Heart left ventricle (tissue), 16 donors: ENCODE measurements around the gene UBE3A. TPM values are rescaled to one million over a fixed set of nuclear protein-coding genes. Genes with fewer than 3 reads are reported as not detected.

Experiments used
- ATAC-seq, 4 donors: fragments of 200-7000 bp; cut with Tn5 transposase; one replicate each; pipeline ENCODE4 v1.9.1; 2020 to 2022; ENCODE audit warnings: moderate library complexity in 4 of 4, mild to moderate bottlenecking in 3 of 4, moderate number of reproducible peaks in 1 of 4
- DNase-seq, 5 donors: peaks; one replicate each; pipeline ENCODE4 v3.0.0-alpha.2; 2020
- H3K27ac ChIP-seq, 12 donors: fragments of 200-600 bp; sonication (generic) in 4 of 12; one replicate each; pipeline versions ENCODE4 v1.5.0 to v1.8.0; 2016 to 2022; ENCODE audit warnings: mild to moderate bottlenecking in 2 of 12
- H3K27me3 ChIP-seq, 9 donors: fragments of 200-600 bp; sonication (generic) in 2 of 9; one replicate each; pipeline versions ENCODE4 v1.5.1 to v1.8.0; 2016 to 2022; ENCODE audit warnings: mild to moderate bottlenecking in 3 of 9
- H3K36me3 ChIP-seq, 9 donors: fragments of 200-600 bp; sonication (generic) in 2 of 9; one replicate each; pipeline versions ENCODE4 v1.5.0 to v1.8.0; 2018 to 2022; ENCODE audit warnings: mild to moderate bottlenecking in 2 of 9
- H3K4me1 ChIP-seq, 12 donors: fragments of 200-600 bp; sonication (generic) in 4 of 12; one replicate each; pipeline versions ENCODE4 v1.5.0 to v1.8.0; 2016 to 2022; ENCODE audit warnings: mild to moderate bottlenecking in 3 of 12
- H3K4me3 ChIP-seq, 12 donors: fragments of 200-600 bp; sonication (generic) in 4 of 12; one replicate each; pipeline versions ENCODE4 v1.5.0 to v1.8.0; 2017 to 2022; ENCODE audit warnings: mild to moderate bottlenecking in 9 of 12, moderate library complexity in 4 of 12
- H3K9me3 ChIP-seq, 12 donors: fragments of 200-600 bp; sonication (generic) in 4 of 12; one replicate each; pipeline versions ENCODE4 v1.5.0 to v1.8.0; 2016 to 2022; ENCODE audit warnings: mild to moderate bottlenecking in 1 of 12
- CTCF ChIP-seq, 12 donors: fragments of 200-600 bp; sonication (generic) in 4 of 12; IDR thresholded peaks; one replicate each; pipeline versions ENCODE4 v1.5.0 to v1.8.0; 2018 to 2022; ENCODE audit warnings: antibody characterized with exemption in 12 of 12, mild to moderate bottlenecking in 5 of 12
- POLR2A ChIP-seq, 2 donors: fragments of 450-650 bp; IDR thresholded peaks; one replicate each; pipeline ENCODE4 v1.6.1; 2017; ENCODE audit warnings: antibody characterized with exemption in 2 of 2, mild to moderate bottlenecking in 2 of 2, moderate library complexity in 2 of 2
- WGBS, 4 donors: extraction: QIAGEN DNeasy Blood & Tissue Kit in 2 of 4; methylation state at CpG; one replicate each; pipeline versions ENCODE4 v1.1.5 to v1.1.7; 2013 to 2018; 5-methylcytosine and 5-hydroxymethylcytosine counted together
- intact Hi-C, 10 donors: fragments of 100-400 bp; cut with DNase I; formaldehyde crosslinking; loops; one replicate each; pipeline versions ENCODE4 v1.11.1 to v1.14.2; 2022
- polyA plus RNA-seq, 2 donors: library from polyadenylated mRNA; stranded (reverse); fragments of 200-250 nt; gene quantifications; one replicate each; pipeline ENCODE4 v1.2.3, GENCODE V29; 2013
- total RNA-seq, 9 donors: library from RNA; depleted of rRNA in 2 of 9; stranded (reverse); fragments of >200 nt in 2 of 9; fragmentation: NEBNext Ultra II Directional in 3 of 9; extraction: Animal tissue kit (Norgen Biotek cat#: 25700) in 3 of 9; gene quantifications; one replicate each; pipeline versions ENCODE4 v1.1.0 to v1.2.4, GENCODE V29; 2016 to 2023
- donor health status: ischemic (EF 13 %, LVEDD 7.1; RV severe dilation, severe dysfunction).
- donor health status: healthy with polysubstance abuse.
- donor health status: DM: no; HTN: yes; CAD: no.
- donor health status: DM: no; HTN: no; CAD: no.
- donor health status: ischemic (EF 25% LVEDD 6.9; RV normal size, moderate dysfunction).
- donor health status: ischemic (EF 25% LVEDD 5.7; RV mildly dilated, moderate dysfunction).
- donor health status: healthy.
- donor health status: DM: yes; HTN: yes; CAD: no.
- donor health status: ischemic (EF 35%, LVEDD 5.7; RV mildly dilated, moderate dysfunction).
- donor health status: nonischemic (EF 11% LVEDD 7.7; RV severe dilation, severe dysfunction).
- donor health status: DM: yes; HTN: yes; CAD: no.
- donor health status: PGD.
- donor health status: ischemic (EF 29% LVEDD 5.4; RV normal size, mild dysfunction).
- donor health status: nonischemic (EF 23%, LVEDD 6.1; RV moderate dilation, normal function).

Gene UBE3A
- total and polyA plus RNA-seq, 11 donors, result 34.6 to 140 (median 103) TPM

- TF ChIP-seq POLR2A (IDR thresholded peaks at IDR 0.05), result no peak
- intact Hi-C loops, result no loop called here
- ATAC-seq (no peak), DNase-seq (no peak)
- peaks cover 0 to 20% (median 4%) of the 10 kb centered on the region in 9 donors for H3K36me3 ChIP-seq
- peaks cover 0 to 19% (median 8%) of the 10 kb centered on the region in 12 donors for H3K4me1 ChIP-seq
- H3K27me3 ChIP-seq, result no peaks in the 10 kb centered on the region
- no peak overlapping the region for H3K4me3 ChIP-seq
- H3K27ac ChIP-seq, result no peak overlapping the region
- 79 to 91% (median 90%) methylated on average over 5 of the region's 5 CpGs for WGBS, 4 donors
- H3K9me3 ChIP-seq, result peaks cover 0 to 36% (median 0%) of the 10 kb centered on the region in 12 donors
These were observed 57.2 kb downstream of the UBE3A start for GRCh38 chr15:25381579-25381978.

- Histone ChIP-seq H3K27ac (no peak overlapping the region), H3K4me1 (peaks cover 0 to 29% (median 8%) of the 10 kb centered on the region in 12 donors), H3K4me3 (no peak overlapping the region), H3K9me3 (peaks cover 0 to 12% (median 0%) of the 10 kb centered on the region in 12 donors), H3K27me3 (no peaks in the 10 kb centered on the region), H3K36me3 (peaks cover 0 to 35% (median 23%) of the 10 kb centered on the region in 9 donors)
- intact Hi-C loops, result loop anchor here in 3 of 10 donors (5.0 to 10.0 kb wide), 2 partner anchors 56 to 59 kb away; partner anchors contain the start of gene UBE3A (in 3 of the 3)
- 66 to 76% (median 72%) methylated on average over 2 of the region's 2 CpGs for WGBS, 4 donors
- TF ChIP-seq POLR2A (IDR thresholded peaks at IDR 0.05), result no peak
- no peak for TF ChIP-seq CTCF (IDR thresholded peaks at IDR 0.05)
- DNase-seq, result no peak
- ATAC-seq, result no peak
These were observed 60.3 kb downstream of the UBE3A start for GRCh38 chr15:25378501-25378901.

GRCh38 chr15:25375557-25375956, 63.3 kb downstream of the UBE3A start:
- Histone ChIP-seq H3K4me3 (no peak overlapping the region), H3K27ac (no peak overlapping the region), H3K36me3 (peaks cover 0 to 59% (median 44%) of the 10 kb centered on the region in 9 donors), H3K27me3 (no peaks in the 10 kb centered on the region), H3K9me3 (no peaks in the 10 kb centered on the region), H3K4me1 (peaks cover 0 to 37% (median 10%) of the 10 kb centered on the region in 12 donors)
- intact Hi-C loops, result loop anchor here in 3 of 10 donors (5.0 to 10.0 kb wide), 2 partner anchors 59 to 62 kb away; partner anchors contain the start of gene UBE3A (in 3 of the 3)
- no peak for DNase-seq
- no peak for ATAC-seq
- no peak for TF ChIP-seq CTCF (IDR thresholded peaks at IDR 0.05)
- no peak for TF ChIP-seq POLR2A (IDR thresholded peaks at IDR 0.05)
- WGBS, 4 donors, result 45 to 57% (median 52%) methylated on average over 5 of the region's 5 CpGs

- Histone ChIP-seq H3K27me3 (no peaks in the 10 kb centered on the region), H3K9me3 (no peaks in the 10 kb centered on the region), H3K27ac (no peak overlapping the region), H3K36me3 (peaks cover 0 to 62% (median 50%) of the 10 kb centered on the region in 9 donors), H3K4me3 (no peak overlapping the region), H3K4me1 (peaks cover 0 to 30% (median 5%) of the 10 kb centered on the region in 12 donors)
- intact Hi-C loops, result loop anchor here in 2 of 10 donors (10.0 kb wide), 1 partner anchor 61 kb away; the partner anchor contains the start of gene UBE3A (in 2 of the 2)
- no peak for DNase-seq
- no peak for ATAC-seq
- TF ChIP-seq POLR2A (IDR thresholded peaks at IDR 0.05) (no peak), CTCF (IDR thresholded peaks at IDR 0.05) (no peak)
- WGBS, 4 donors, result 63 to 77% (median 64%) methylated on average over 3 of the region's 3 CpGs
These were observed 64.7 kb downstream of the UBE3A start for GRCh38 chr15:25374143-25374542.
